Thymus (tissue), 11 donors: Measurements from ENCODE around the gene PHKB. TPM values are rescaled to one million over a fixed set of nuclear protein-coding genes. Genes with fewer than 3 reads are reported as not detected.

ENCODE experiments used
- DNase-seq, 9 donors: peaks; one replicate each; pipeline ENCODE4 v3.0.0-alpha.2; 2013; ENCODE audit warnings: low spot score in 9 of 9, low read depth in 6 of 9, missing footprints in 1 of 9
- H3K27ac ChIP-seq, 2 donors: one replicate each; pipeline ENCODE4 v1.5.1; 2013; ENCODE audit warnings: control low read depth in 1 of 2, low read depth in 1 of 2, low read length in 1 of 2, mild to moderate bottlenecking in 1 of 2, moderate library complexity in 1 of 2
- H3K27me3 ChIP-seq, 2 donors: one replicate each; pipeline ENCODE4 v1.5.1; 2013; ENCODE audit warnings: low read length in 1 of 2; ENCODE audit not compliant: control insufficient read depth in 2 of 2, insufficient read depth in 1 of 2
- H3K36me3 ChIP-seq, 2 donors: one replicate each; pipeline ENCODE4 v1.5.1; 2013; ENCODE audit warnings: low read length in 1 of 2, mild to moderate bottlenecking in 1 of 2, moderate library complexity in 1 of 2; ENCODE audit not compliant: control insufficient read depth in 2 of 2, insufficient read depth in 2 of 2
- H3K4me1 ChIP-seq, 2 donors: one replicate each; pipeline ENCODE4 v1.5.1; 2013; ENCODE audit warnings: low read length in 2 of 2; ENCODE audit not compliant: control insufficient read depth in 2 of 2, insufficient read depth in 2 of 2
- H3K4me3 ChIP-seq, 2 donors: one replicate each; pipeline ENCODE4 v1.5.1; 2013; ENCODE audit warnings: low read length in 2 of 2, control low read depth in 1 of 2, mild to moderate bottlenecking in 1 of 2
- H3K9me3 ChIP-seq, 2 donors: one replicate each; pipeline ENCODE4 v1.5.1; 2013; ENCODE audit warnings: low read length in 1 of 2, mild to moderate bottlenecking in 1 of 2; ENCODE audit not compliant: control insufficient read depth in 2 of 2, insufficient read depth in 1 of 2
- WGBS: extraction: QIAGEN DNeasy Blood & Tissue Kit; methylation state at CpG from one replicate; pipeline ENCODE4 v1.1.7; 2013; 5-methylcytosine and 5-hydroxymethylcytosine counted together
- polyA plus RNA-seq: library from polyadenylated mRNA; stranded (reverse); fragments of 200-250 nt; gene quantifications from one replicate; pipeline ENCODE4 v1.2.3, GENCODE V29; 2013
- total RNA-seq: library from RNA; stranded (reverse); fragments of 120-200 nt; gene quantifications from one replicate; pipeline ENCODE4 v1.2.4, GENCODE V29; 2013
- donor health status: healthy.

The PHKB gene
- total and polyA plus RNA-seq, 2 donors, result 34.7 to 35.1 TPM

DNA sequence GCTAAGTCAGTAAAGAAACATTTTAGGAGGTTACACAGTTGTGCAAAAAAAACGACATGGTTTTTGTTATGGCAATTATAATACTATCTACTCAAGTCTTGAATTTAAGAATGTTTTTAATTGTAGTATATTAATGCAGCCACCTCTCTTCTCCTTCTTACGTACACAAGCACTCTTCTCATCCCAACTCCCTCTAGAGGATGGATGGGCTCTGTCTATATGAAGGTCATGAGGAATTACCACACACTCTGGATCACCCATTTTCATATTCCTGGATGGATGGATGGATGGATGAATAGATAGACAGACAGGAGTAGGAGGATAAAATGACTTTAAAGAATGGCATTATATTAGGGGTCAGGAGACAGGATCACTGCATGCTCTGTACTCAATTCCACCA is 120.0 kb downstream of the PHKB start:
- no peaks in the 10 kb centered on the region for H3K4me1 ChIP-seq
- H3K9me3 ChIP-seq, result no peaks in the 10 kb centered on the region
- H3K4me3 ChIP-seq, result no peak overlapping the region
- no peaks in the 10 kb centered on the region for H3K27me3 ChIP-seq
- no peaks in the 10 kb centered on the region for H3K36me3 ChIP-seq
- 97% methylated on average over 2 of the region's 2 CpGs for WGBS
- no peak for DNase-seq
- H3K27ac ChIP-seq, result no peak overlapping the region

DNA sequence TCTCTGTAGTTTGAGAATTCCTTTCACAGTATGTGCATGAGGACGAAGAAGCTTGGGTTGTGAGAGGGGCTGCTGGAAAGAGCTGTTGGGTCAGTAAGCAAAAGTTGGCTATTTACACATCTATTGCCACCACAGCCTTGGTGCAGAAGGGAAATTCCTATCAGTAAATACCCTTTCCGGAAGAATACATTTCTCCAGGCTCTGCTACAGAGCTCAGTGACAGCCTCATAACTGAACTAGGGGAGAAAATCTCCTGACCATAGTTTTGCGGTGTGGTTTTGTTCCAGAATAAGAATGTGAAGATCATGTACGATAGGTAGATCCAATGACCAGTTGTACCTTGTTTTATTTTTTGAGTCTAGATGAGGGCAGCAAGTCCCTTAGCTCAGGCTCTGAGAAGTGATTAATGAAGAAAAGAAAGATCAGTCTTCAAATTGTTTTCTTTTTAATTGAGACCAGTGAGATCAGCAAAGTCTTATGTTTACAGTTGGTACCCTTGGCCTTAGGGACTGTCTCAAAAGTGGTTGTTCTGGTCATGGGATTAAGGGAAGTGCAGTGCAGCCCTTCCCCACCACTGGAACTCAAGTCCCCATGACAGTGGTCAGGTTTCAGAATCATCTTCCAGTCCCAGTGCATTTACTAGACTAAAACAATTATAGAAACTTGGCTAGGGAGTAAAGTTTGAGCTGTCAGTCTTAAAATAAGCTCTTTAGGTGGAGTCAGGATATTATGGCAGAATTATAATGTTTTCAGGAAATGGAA is 123.5 kb downstream of the PHKB start:
- no peak overlapping the region for H3K27ac ChIP-seq
- 96% methylated on average over 4 of the region's 4 CpGs for WGBS
- DNase-seq, result no peak
- H3K27me3 ChIP-seq, result no peaks in the 10 kb centered on the region
- H3K36me3 ChIP-seq, result peaks cover 2 to 4% of the 10 kb centered on the region in 2 donors
- no peaks in the 10 kb centered on the region for H3K9me3 ChIP-seq
- H3K4me1 ChIP-seq, result no peaks in the 10 kb centered on the region
- no peak overlapping the region for H3K4me3 ChIP-seq

DNA sequence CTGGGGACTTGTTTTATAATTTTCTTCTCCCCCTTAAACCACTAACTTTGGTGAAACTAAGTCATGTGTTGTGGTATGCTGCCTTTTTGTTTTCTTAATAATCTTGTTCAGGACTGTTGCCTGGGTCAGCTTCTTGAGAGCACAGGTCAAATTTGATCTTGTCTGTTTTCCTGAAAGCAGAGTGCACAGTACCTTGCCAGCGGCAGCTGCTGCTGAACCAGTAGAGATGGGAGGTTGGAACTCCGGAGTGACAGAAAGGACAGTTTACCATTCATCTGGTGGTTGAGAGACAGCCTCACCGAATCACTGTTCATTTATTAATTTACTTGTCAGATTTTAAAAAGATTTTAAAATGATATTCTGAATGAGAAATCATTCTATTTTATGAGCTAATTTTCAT is 125.0 kb downstream of the PHKB start:
- WGBS, result 96% methylated on average over 3 of the region's 3 CpGs
- no peak for DNase-seq
- H3K27me3 ChIP-seq, result no peaks in the 10 kb centered on the region
- no peaks in the 10 kb centered on the region for H3K4me1 ChIP-seq
- no peak overlapping the region for H3K27ac ChIP-seq
- H3K4me3 ChIP-seq, result no peak overlapping the region
- H3K9me3 ChIP-seq, result no peaks in the 10 kb centered on the region
- peaks cover 11 to 14% of the 10 kb centered on the region in 2 donors for H3K36me3 ChIP-seq

DNA sequence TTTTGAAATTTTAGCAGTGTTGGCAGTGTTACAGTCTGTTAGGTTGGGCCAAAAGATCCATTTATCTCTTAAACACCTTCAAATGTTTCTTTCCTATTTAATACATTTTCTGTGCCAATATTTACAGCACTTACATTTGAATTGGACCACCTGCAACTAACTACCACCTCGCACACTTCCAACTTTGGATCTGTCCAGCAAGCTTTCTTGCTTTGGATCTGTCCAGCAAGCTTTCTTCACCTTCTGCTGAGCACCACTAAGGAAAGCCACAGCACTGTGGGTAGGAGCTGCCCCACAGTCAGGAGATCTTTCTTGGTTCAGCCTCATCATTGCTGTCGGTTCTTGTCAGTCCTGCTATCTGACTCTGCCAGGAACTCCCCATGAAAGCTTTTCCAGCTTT is 129.3 kb downstream of the PHKB start:
- H3K4me1 ChIP-seq, result no peaks in the 10 kb centered on the region
- no peak overlapping the region for H3K4me3 ChIP-seq
- no peaks in the 10 kb centered on the region for H3K9me3 ChIP-seq
- no peaks in the 10 kb centered on the region for H3K27me3 ChIP-seq
- no peak for DNase-seq
- WGBS, result 98% methylated on average over 2 of the region's 2 CpGs
- H3K36me3 ChIP-seq, result peaks cover 18 to 20% of the 10 kb centered on the region in 2 donors
- no peak overlapping the region for H3K27ac ChIP-seq

DNA sequence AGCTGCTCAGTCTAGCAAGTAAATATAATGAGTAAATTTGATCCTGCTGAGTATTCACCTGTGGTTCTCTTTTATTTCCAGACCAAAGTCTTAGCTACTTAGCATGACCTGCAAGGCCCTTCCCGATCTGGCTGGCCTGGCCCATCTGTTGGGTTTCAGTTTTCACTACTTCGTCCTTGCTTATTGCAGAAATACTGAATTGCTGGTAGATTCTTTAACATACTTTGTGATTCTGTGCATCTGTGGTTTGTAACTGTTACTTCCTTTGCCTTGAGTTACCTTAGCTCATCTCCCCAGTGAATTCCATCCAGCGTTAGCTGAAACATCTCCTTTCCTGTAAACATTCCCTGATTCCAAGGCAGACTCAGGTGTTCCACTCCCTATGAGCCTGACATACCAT is 131.1 kb downstream of the PHKB start:
- Histone ChIP-seq H3K36me3 (peaks cover 18 to 20% of the 10 kb centered on the region in 2 donors), H3K27me3 (no peaks in the 10 kb centered on the region), H3K27ac (no peak overlapping the region), H3K9me3 (no peaks in the 10 kb centered on the region), H3K4me3 (no peak overlapping the region), H3K4me1 (no peaks in the 10 kb centered on the region)
- no peak for DNase-seq
- 97% methylated on average over 3 of the region's 3 CpGs for WGBS

DNA sequence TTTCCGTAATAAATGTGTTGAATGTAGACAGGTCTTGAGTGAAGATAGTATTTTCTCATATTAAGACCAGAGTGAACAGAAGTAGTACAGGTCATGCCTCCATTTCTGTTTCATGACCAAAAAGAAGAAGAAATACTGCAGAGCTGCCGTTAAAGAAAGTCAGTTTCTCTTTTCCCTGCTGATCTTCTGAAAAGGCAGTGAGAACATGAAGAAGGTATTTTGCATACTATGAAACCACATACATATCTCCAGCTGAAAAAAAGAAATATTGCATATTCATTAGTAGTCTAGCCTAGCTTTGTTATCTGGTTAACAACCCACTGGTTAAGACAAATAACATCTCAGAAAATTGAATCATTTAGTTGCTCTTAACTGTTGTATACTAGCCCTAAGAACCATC is 138.4 kb downstream of the PHKB start:
- no peaks in the 10 kb centered on the region for H3K4me1 ChIP-seq
- no peak for DNase-seq
- no peaks in the 10 kb centered on the region for H3K27me3 ChIP-seq
- no peak overlapping the region for H3K4me3 ChIP-seq
- WGBS, result 94% methylated on average over 2 of the region's 2 CpGs
- H3K9me3 ChIP-seq, result no peaks in the 10 kb centered on the region
- no peaks in the 10 kb centered on the region for H3K36me3 ChIP-seq
- H3K27ac ChIP-seq, result no peak overlapping the region

DNA sequence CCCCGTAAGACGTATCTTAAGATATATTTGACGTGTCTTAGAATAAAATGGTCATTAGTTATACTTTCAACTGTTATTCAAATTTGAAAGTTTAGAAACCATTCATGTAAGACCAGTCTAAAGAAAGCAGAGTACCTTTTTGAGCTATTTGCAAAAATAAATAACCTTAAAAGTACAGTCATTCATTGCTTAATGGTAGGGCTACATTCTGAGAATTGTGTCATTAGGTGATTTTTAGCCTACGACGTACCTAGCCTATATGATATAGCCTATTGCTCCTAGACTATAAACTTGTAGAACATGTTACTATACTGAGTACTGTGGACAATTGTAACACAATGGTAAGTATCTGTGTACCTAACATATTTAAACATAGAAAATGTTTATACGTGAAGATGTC is 139.2 kb downstream of the PHKB start:
- Histone ChIP-seq H3K36me3 (no peaks in the 10 kb centered on the region), H3K9me3 (no peaks in the 10 kb centered on the region), H3K27ac (no peak overlapping the region), H3K27me3 (no peaks in the 10 kb centered on the region), H3K4me3 (no peak overlapping the region), H3K4me1 (no peaks in the 10 kb centered on the region)
- WGBS, result 99% methylated on average over 6 of the region's 6 CpGs
- no peak for DNase-seq

DNA sequence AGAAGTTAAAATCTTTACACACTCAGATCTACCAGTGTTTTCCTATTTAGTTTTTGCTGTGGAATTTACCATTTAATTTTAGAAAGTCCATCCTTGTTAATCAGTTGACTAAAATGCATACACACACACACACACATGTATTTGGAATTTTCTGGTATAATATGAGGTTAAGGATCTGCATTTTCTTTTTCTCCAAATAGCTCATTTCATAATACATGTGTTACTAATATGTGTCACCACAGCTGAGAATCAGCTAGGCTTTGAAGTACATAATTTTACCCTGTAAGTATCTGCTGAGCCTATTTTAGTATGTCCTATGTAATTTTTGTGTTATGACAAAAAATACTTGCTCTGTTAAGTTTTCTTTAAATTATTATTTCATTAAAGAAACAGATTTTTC is 143.2 kb downstream of the PHKB start:
- Histone ChIP-seq H3K9me3 (no peaks in the 10 kb centered on the region), H3K27ac (no peak overlapping the region), H3K27me3 (no peaks in the 10 kb centered on the region), H3K4me1 (no peaks in the 10 kb centered on the region), H3K36me3 (no peaks in the 10 kb centered on the region), H3K4me3 (no peak overlapping the region)
- no peak for DNase-seq

DNA sequence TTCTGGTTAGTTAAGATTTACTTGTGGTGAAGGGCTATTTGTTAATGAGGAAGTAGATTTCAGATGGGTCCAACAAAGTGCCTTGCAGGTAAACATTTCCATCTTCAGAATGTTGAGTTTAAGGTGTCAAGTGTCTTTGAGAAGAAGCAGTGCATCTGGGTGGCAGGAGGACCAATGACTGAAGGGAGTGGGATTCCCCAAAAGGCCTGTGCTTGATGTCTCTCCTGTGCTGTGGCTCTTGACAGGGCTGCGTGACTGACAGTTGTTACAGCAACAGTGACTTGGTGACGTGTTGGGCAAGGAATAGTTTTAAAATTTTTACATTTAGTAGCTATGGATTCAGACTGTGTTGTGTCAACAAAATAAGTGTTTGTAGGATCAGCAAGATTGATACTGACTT is 149.9 kb downstream of the PHKB start:
- H3K36me3 ChIP-seq, result peaks cover 5 to 8% of the 10 kb centered on the region in 2 donors
- DNase-seq, result no peak
- no peaks in the 10 kb centered on the region for H3K9me3 ChIP-seq
- WGBS, result 95% methylated on average over 2 of the region's 2 CpGs
- no peaks in the 10 kb centered on the region for H3K4me1 ChIP-seq
- no peak overlapping the region for H3K27ac ChIP-seq
- no peak overlapping the region for H3K4me3 ChIP-seq
- H3K27me3 ChIP-seq, result no peaks in the 10 kb centered on the region
